Fibroblast of skin of left biceps (primary cell): ENCODE measurements around the gene PRSS8.
"Not testable (repeated sequence)": the region's sequence is repeated elsewhere in the genome, so short reads cannot be mapped to it uniquely, and the experiment has no call there.

ENCODE experiments used
- DNase-seq, 2 experiments: peaks; one replicate each; pipeline ENCODE4 v3.0.0-alpha.2; 2013; ENCODE audit warnings: low read depth in 2 of 2

Gene PRSS8

DNA sequence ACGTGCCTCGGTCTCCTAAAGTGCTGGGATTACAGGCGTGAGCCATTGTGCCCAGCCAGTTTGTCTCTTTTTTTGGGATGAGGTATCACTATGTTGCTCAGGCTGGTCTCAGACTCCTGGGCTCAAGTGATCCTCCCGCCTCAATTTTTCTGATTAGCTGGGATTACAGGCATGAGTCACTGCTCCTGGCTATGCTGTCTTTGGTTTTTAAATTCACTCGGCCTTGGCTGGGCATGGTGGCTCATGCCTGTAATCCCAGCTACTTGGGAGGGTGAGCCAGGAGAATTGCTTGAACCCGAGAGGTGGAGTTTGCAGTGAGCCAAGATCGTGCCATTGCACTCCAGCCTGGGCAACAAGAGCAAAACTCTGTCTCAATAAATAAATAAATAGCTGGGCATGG lies 8.9 kb upstream of the PRSS8 start:
- DNase-seq: not testable (repeated sequence)

DNA sequence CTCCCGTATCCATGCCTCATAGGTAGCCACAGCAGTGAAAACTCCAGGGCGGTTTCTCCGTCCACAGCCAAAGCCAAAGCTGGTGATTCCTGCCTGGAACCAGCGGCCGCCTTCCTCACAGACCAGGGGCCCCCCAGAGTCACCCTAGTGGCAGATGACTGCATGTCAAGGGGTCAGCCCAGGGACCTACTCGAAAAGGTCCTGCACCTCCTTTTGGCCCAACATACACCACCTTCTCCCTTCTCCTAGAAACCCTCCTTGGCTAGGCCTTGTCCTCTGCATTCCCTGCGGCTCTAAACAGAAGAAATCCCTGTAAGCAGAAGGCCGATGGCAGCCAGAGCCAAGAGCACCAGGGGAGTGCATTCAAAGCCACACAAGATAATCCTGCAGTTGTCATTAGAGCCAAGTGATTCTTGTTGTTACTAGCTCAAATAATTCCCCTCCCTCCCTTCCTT lies 8.2 kb upstream of the PRSS8 start:
- no peak for DNase-seq

DNA sequence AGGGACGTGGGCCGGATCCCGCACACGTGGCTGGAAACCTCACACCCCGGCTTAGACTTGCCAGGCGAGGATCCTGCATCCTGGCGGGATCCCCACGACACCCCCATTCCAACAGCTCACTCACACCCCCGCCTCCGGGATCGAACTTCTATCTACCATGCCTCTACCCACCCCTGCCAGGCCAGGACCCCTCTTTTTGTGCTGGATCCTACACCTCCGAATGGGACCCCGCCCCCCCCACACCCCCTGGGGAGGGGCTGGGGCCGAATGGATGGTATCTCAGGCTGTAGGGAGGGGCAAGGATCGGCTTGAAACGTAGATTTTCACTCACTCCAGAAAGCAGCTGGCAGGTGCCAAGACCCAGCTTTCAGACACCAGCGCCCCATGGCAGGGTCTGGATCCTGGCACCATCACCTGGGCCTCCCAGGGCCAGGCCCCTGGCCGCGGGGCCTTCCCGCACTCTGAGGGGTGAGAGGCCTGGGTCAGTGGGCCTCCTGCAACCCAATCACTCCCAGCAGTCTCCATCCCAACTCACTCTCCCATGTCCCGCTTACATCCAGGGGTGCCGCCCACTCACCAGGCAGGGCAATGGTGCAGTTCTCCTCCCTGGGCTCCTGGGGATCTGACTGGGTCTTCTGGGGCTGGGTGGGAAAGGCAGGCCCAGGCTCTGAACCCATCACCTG lies 7.6 kb upstream of the PRSS8 start:
- DNase-seq: no peak

DNA sequence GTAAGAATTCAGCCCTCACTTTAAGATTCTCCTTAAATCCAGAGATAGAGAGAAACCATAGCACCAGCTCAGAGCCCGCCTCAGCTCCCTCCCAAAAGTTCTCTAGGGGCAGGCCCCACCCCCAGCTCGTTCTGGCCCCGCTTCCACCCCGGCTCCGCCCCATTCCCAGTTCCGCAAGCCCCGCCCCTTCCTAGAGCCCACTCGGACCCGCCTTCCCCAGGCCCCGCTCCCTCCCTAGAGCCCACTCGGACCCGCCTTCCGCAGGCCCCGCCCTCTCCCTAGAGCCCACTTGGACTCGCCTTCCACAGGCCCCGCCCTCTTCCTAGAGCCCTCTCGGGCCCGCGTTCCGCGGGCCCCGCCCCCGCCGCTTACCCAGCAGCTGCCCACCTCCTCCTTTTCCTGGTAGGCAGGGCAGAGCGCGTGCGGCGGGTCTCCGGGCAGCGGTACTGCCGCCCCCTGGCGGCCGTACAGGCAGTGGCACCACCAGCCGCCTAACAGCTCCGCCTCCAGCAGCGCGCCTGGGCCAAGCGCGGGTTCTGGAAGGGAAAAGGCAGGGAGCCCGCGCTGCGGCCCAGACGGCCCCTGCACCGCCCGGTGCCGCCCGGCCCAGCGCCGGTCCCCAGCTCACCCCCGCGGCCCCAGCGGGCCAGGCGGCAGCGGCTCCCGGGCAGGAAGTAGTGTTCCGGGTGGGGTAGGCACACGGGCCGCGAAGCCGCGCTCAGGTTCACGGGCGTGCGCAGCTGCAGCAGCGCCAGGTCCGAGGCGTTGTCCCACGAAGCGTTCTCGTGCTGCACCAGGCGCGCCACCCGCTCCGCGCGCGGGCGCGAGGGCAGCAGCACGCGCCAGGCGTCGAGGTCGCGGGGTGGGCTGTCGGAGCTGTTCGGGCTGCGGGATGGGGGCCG lies 6.8 kb upstream of the PRSS8 start:
- peak; percentile 96 to 98 for DNase-seq

DNA sequence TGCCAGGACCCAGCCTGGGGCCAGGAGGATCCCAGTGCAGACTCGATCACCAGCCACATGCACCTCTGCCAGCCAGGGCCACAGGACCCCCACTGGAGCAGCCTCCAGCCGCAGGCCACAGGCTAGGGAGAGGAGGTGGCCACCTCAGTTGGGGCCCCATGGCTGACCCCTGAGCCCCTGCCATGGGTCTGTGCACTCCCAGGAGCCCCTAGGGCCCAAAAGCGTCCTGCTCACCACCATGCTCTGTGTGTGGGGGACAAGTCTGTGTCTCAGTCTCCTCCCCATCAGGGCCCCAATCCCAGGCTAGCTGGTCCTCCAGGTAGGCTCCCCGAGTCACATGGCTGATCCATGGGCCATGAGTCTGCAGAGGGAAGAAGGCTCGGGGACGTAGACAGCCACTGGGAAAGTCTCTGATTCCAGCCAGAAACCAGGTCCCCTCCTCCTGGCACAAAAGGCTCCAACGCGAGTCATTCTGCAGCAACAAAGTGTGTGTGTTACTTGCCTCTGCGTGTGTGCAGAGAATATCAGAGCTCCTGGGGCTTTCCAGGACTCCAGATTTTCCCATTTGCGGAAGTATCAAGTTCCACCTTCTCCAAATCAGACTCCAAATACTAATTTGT lies 6.1 kb upstream of the PRSS8 start:
- no peak for DNase-seq

DNA sequence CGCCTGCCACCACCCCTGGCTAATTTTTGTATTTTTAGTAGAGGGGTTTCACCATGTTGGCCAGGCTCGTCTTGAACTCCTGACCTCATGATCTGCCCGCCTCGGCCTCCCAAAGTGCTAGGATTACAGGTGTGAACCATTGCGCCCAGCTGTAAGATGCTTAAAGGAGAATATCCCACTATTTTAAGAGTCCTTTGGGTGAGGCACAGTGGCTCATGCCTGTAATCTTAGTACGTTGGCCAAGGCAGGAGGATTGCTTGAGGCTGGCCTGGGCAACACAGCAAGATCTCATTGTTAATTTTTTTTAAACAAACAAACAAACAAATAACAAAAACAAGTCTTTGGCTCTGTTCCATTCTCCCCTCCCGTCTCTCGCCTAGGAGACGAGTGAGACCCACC lies 5.5 kb upstream of the PRSS8 start:
- not testable (repeated sequence) for DNase-seq

DNA sequence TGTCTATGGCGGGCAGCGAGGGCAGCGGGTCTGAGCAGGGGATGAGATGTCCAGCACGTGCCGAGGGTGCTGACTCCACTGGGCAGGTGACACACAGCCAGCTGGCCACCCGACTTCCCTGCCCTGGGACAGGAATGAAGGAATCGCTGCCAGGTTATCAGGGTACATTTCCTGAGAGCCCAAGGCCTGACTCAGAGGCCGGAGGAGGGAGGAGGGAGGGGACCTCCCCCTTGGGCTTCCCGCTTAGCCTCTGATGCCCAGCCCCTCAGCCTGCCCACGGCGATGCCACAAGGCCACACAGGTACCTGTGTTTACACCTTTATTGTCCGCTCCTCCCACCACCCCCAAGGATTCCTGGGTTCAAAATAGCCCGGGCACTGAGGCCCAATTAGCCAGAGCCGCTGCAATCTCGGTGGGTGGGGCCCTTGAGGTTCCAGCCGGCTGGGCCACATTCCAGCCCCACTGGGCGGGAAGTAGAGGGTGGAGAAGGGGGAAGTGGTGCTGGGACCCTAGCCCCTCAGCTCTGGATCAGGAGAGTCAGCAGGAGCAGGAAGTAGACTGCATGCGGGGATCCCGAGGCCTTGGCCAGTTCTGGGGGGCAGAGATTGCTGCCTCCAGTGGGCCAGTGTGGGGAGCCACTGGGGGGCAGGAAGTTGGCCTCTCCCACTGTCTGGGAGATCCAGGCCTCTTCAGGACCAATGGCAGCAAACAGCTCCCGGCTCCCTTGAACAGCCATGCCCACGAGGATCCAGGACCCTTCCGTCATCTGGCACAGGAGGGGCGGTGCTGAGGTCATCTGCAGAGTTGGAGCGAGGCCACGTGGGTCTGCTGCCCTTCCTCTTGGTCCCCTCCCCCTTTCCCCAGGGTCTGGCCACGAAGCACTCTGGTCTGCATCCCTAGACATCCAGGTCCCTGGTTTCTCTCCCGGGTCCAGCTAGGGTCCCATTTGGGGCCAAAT lies 3.4 kb upstream of the PRSS8 start:
- no peak for DNase-seq

DNA sequence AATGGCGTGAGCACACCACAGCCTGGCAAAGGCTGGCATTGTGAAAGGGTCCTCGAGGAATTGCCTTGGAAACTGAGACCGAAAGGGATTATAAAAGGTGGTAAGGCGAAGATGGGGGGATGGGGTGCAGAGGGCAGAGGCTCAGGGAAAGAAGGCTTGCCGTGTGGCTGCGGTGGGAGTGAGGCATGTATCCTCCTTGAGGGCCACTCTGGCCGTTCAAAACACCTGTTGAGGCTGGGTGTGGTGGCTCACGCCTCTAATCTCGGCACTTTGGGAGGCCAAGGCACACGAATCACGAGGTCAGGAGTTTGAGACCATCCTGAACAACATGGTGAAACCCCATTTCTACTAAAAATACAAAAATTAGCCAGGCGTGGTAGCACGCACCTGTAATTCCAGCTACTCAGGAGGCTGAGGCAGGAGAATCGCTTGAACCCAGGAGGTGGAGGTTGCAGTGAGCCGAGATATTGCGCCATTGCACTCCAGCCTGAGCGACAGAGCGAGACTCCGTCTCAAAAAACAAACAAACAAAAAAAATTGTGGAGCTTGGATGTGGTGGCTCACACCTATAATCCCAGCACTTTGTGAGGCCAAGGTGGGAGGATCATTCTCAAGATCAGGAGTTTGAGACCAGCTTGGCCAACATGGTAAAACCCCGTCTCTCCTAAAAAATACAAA lies 1.4 kb upstream of the PRSS8 start:
- DNase-seq: not testable (repeated sequence)

DNA sequence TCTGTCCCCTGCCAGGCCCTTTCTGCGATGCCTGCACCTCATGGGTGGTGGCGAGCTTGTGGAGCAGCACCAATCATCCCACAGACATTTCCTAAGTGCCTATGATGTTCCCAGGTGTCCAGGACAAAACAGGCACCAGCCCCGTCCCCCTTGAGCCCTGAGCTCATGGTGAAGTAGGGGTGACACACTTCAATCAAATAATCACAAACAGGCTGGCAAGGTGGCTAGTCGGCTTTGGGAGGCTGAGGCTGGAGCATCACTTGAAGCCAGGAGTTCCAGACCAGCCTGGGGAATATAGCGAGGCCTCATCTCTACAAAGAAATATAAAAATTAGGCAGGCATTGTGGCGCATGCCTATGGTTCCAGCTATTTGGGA lies 748 bp upstream of the PRSS8 start:
- DNase-seq: no peak

DNA sequence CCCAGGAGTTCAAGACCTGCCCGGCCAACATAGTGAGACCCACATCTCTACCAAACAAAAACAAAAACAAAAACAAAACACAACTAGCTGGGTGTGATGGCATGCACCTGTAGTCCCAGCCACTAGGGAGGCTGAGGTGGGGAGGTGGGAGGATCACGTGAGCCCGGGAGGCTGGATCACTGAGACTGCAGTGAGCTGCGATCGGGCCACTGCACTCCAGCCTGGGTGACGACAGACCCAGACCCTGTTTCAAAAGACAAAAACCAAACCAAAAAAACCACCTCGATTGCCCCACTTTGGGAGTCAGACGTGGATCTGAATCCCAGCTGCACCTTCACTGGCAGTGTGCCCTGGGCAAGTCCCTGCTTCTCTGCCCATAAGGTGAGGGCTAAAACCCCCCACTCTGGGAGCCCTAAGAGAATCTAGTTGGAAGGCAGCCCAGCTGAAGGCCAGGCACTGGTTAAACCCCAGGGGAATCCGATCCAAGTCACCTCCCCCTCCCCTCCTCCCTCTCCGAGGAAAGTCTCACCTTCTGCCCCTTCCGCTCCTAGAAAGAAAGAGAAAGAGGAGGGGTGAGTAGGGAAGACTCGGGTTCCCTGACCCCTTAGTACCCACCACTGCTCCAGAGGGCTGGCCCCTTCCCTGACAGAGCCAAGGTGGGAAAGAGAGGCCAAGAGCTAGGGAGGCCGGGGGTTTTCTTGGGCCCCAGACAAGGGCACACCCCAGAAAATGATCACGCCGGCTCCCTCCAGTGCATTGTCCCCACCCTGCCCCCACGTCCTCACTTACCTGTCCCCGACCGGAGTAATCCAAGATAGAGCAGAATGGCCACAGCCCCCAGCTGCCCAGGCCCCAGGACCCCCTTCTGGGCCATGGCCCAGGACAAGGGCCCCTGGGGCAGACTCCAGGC lies 647 bp downstream of the PRSS8 start:
- no peak for DNase-seq

DNA sequence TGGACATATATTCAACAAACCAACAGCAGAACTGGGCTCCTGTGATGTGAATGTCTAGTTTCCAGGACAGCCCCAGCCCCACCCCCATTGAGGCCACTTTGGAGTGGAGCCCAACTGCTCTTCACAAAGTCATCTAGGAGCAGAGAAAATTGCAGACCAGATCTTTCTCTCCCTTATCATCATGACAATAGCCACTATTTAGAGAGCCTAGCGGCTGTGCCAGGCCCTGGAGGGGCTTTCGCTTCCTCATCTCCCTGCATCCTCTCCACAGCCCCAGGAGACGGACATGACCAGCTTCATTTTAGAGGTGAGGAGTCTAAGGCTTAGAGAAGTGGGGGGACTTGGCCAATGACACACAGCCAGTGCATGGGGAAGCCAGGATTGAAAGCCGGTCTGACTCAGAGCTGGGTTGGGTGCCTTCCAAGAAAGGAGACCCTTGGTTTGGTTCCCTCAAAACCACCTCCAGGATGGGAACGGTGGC lies 1.4 kb downstream of the PRSS8 start:
- no peak for DNase-seq

DNA sequence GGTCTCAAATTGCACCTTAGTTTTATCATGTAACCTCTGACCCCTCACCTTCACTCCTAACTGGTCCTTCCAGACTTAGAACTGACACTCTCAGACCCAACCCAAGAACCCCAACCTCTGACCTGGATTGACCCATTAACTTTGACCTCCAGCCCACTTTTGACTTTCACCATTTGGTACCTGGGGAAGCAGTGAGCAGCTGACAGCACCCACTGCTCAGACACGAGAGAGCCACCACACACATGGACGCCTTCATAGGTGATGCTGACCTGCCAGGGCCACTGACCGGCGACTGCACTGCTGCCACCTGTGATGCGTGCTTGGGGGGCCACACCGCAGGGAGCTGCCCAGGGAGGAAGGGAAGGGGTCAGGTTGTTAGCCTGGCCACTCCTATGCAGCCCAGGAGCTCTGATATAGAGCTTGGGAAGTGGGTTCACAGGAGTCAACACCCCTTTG lies 2.5 kb downstream of the PRSS8 start:
- DNase-seq: no peak

DNA sequence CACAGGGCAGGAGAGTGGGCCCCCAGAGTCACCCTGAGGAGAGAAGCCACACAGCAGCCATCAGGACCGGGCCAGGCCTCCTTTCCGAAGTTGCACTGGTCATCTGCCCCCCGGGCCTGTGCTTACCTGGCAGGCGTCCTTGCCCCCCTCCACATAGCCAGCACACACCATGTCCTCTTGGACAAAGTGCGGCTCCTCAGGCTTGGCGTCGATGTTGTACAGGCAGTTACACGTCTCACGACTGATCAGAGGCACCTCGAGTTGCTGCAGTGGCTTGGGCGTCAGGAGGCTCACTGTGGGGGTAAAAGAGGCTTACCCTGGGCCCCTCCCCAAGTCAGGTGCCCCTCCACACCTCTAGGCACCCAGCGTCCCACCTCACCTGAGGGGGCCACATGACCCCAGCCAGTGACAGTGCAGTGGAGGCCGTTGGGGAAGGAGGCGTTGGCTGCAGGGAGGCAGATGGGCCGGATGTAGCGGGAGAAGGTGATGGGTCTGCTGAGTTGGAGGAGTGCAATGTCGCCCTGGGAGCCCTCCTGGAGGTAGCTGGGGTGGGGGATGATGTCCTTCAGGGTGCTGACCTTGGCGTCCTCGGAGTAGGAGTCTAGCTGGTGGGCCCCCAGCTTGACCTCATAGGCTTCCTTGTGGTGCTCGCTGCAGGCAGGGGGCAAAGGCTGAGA lies 3.1 kb downstream of the PRSS8 start:
- DNase-seq: no peak

DNA sequence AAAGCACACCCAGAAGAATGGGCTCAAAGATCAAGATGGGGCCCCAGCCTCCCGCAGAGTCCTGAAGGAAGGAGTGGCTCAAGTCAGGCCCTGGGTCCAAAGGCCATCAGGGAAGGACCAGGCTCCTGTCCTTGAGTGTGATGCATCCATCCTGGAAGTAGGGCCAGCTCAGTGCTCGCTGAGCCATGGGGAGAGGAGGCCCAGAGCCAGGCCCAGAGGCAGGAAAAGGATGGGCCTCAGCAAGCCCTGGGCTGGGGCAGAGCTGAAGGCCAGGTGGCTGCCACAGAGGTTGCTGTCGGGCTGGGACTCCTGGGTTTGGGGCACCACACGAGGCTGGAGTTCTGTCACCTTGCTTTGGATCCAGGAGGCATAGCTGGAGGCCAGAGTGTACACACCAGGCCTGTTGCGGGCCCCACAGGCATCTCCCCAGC lies 3.7 kb downstream of the PRSS8 start:
- DNase-seq: no peak

DNA sequence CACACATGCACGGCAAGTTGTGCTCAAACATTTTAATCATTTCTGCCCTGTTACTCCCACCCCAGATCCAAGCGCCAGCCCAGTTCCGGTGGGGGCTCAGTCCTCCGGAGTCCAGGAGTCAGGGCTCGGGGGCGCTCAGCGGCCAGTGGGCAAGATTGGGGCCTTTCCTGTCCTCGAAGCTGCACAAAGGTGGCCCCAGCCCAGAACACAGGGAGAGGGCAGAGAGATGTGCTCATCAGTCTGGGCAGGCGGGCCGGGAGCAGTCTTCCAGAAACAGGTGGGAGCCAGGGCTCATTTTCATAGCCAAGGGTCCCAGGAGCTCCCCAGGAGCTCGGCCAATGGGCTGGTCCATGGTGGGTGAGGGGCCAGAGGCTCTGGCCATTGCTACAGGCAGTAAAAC lies 4.1 kb downstream of the PRSS8 start:
- DNase-seq: no peak

DNA sequence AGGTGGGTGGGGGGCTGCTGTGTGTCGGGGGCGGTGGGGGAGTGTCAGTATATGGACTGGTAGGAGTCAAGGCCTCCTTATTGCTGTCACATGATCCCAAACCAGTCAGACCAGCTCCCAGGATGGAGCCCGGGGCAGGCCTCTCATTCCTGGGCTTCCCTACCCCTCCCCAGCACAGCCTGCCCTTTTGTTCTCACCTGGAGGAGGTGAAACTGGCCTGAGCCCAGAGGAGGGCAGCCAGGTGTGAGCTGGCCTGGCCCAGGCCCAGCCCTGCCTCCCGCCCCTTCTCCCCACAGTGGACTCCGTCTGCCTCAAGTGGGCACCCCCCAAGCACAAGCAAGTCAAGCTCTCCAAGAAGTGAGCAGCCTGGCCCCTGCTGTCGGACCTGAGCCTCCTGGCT lies 4.6 kb downstream of the PRSS8 start:
- no peak for DNase-seq

DNA sequence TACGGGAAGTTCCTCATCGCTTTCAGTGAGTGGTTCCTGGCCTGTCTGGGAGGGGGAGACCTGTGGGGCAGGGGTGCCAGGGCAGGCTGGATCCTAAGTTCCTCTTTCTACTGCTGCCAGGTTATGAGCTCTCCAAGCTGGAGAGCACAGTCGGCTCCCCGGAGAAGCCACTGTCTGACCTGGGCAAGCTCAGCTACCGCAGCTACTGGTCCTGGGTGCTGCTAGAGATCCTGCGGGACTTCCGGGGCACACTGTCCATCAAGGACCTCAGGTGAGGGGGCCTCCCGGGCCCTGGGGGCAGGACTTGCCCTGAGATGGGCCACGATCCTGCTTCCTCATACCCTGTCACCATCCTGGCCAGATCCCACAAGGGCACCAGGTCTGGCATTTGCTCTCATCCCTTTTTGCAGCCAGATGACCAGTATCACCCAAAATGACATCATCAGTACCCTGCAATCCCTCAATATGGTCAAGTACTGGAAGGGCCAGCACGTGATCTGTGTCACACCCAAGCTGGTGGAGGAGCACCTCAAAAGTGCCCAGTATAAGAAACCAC lies 5.1 kb downstream of the PRSS8 start:
- no peak for DNase-seq

DNA sequence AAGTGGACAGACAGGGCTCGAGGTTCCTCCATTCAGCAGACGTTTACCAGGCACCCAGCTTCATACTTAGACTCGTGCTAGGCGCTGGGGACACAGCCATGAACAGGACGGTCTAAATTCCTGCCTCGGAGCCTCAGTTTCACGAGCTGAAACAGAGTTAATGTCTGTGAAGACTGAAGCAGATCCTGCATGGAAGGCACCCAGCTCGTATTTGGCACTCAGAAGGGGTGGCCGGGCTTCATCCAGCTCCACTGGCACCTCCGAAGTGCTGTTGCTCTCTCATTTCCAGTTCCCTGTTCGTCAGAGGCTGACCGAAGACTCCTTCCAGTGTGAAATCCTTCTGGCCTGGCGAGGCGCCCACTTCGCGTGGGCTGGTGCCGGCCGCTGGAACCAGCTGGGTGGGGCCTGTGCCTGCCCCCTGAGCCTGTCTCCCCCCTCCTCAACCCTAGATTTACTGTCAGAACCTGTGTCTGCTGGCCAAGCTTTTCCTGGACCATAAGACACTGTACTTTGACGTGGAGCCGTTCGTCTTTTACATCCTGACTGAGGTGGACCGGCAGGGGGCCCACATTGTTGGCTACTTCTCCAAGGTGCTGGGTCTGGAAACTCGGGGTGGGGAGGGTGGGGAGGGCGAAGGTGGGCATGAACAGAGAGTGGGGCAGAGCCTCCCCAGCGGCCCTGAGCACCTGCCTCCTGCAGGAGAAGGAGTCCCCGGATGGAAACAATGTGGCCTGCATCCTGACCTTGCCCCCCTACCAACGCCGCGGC lies 5.8 kb downstream of the PRSS8 start:
- no peak for DNase-seq
